HG02973 (cell line): Measurements from ENCODE around the gene TMEM198.

Experiments used
- ATAC-seq: cut with Tn5 transposase; IDR thresholded peaks from one replicate; pipeline ENCODE4 v1.9.1; 2021; ENCODE audit warnings: moderate library complexity; ENCODE audit not compliant: unreplicated experiment

Gene TMEM198

GRCh38 chr2:219560893-219561178, 17.0 kb downstream of the TMEM198 start:
- ATAC-seq, result no peak

GRCh38 chr2:219561179-219562048, 17.6 kb downstream of the TMEM198 start:
- no peak for ATAC-seq

- ATAC-seq, result no peak
Measured at GRCh38 chr2:219562049-219563020, 18.5 kb downstream of the TMEM198 start.

DNA sequence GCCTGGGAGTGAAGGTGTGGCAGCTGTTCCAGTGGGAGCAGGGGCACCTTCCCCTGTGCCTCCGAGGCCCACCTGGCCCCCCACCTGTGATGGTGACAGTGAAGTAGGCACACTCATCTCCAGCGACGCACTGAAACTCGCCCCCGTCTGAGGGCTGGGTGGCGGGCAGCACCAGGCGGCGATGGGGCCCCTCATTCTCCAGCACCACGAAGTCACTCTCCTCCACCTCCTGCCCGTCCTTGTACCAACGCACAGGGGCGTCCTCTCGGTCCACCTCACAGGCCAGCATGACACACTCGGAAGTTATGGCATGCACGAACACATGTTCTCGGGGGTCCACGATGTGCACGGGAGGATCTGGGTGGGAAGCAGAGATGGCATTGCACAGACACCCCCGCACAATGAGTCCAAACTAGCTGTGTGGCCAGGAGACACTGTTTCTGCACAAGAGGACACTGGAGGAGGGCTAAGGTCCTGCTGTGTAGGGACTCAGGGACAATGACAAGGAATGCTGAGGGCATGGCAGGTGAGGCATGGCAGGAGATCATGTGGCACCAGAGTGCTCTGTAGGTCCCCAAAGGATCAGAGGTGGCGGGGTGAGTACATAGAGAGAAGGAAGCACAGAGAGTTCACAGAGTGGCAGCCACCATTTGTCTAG, 19.6 kb downstream of the TMEM198 start:
- ATAC-seq, result no peak

- no peak for ATAC-seq
Measured at GRCh38 chr2:219565130-219566080, 21.6 kb downstream of the TMEM198 start.

DNA sequence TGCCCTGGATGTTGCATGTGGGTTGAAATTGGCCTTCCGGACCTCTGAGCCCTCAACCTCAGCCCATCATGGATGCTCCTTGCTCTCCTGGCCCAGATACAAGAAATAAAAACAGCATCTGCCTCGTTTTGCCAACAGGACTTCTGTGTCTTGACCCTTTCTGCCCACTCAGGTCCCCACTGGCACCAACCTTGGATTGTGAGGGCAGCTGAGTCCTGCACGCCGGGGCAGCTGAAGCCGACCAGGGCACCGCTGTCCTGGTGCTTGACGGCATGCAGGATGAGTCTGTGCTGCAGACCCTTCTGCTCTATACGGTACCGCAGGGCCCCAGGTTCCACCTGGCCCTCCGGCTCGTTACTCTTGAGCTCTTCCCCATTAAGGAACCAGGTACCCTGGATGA, 22.8 kb downstream of the TMEM198 start:
- ATAC-seq, result no peak

- ATAC-seq, result no peak
Measured at GRCh38 chr2:219567131-219567530, 23.3 kb downstream of the TMEM198 start.

- no peak for ATAC-seq
Measured at GRCh38 chr2:219567791-219568361, 24.0 kb downstream of the TMEM198 start.

- no peak for ATAC-seq
Measured at GRCh38 chr2:219569041-219569440, 25.2 kb downstream of the TMEM198 start.

GRCh38 chr2:219569635-219570034, 25.8 kb downstream of the TMEM198 start:
- no peak for ATAC-seq

GRCh38 chr2:219570194-219570923, 26.5 kb downstream of the TMEM198 start:
- no peak for ATAC-seq

- ATAC-seq, result no peak
Measured at GRCh38 chr2:219570924-219571310, 27.1 kb downstream of the TMEM198 start.

GRCh38 chr2:219571311-219572236, 27.7 kb downstream of the TMEM198 start, which contains the start of gene OBSL1:
OBSL1 (minus strand) TSS chr2:219571539; CDS start chr2:219571232, 307 bp downstream.
- no peak for ATAC-seq

GRCh38 chr2:219572237-219573001, 28.6 kb downstream of the TMEM198 start, which contains the start of gene INHA:
INHA (plus strand) TSS chr2:219572310; CDS start chr2:219572375, 65 bp downstream.
- no peak for ATAC-seq

GRCh38 chr2:219573166-219573565, 29.3 kb downstream of the TMEM198 start:
- ATAC-seq, result no peak

GRCh38 chr2:219574484-219575311, 30.9 kb downstream of the TMEM198 start:
- ATAC-seq, result no peak
